Neural cell (in vitro differentiated cells): ENCODE data around the gene ARHGAP30. TPM values are rescaled to one million over a fixed set of nuclear protein-coding genes. Genes with fewer than 3 reads are reported as not detected.
"Not testable (repeated sequence)": the region's sequence is repeated elsewhere in the genome, so short reads cannot be mapped to it uniquely, and the experiment has no call there.

Experiments used
- H2AFZ ChIP-seq: fragments of 200-600, 300-800 bp; sonication (generic), shearing (Covaris generic); 2 replicates; pipeline ENCODE4 v1.6.0; 2014; ENCODE audit warnings: low read depth, mild to moderate bottlenecking, antibody characterized with exemption, low read length, moderate library complexity
- H3F3A ChIP-seq: fragments of 200-600 bp; shearing (Covaris generic); 2 replicates; pipeline ENCODE4 v1.6.1; 2016; ENCODE audit warnings: mild to moderate bottlenecking, moderate library complexity, mixed read lengths, antibody characterized with exemption, low read length; ENCODE audit not compliant: insufficient read depth, poor library complexity, severe bottlenecking
- H3K27ac ChIP-seq: fragments of 200-600, 300-800 bp; sonication (generic), shearing (Covaris generic); 2 replicates; pipeline ENCODE4 v1.5.1; 2014; ENCODE audit warnings: mild to moderate bottlenecking, low read length, moderate library complexity
- H3K27me3 ChIP-seq: fragments of 300-800, 200-600 bp; sonication (generic), shearing (Covaris generic); 2 replicates; pipeline ENCODE4 v1.6.0; 2014; ENCODE audit warnings: mild to moderate bottlenecking, low read depth, low read length, moderate library complexity; ENCODE audit not compliant: insufficient read depth
- H3K36me3 ChIP-seq: fragments of 300-800, 200-600 bp; sonication (generic), shearing (Covaris generic); 2 replicates; pipeline ENCODE4 v1.5.1; 2014; ENCODE audit warnings: mild to moderate bottlenecking, antibody characterized with exemption, low read length, moderate library complexity; ENCODE audit not compliant: insufficient read depth
- H3K4me2 ChIP-seq: fragments of 300-800, 200-600 bp; sonication (generic), shearing (Covaris generic); 2 replicates; pipeline ENCODE4 v1.6.0; 2014; ENCODE audit warnings: mild to moderate bottlenecking, low read length
- H3K4me3 ChIP-seq: fragments of 300-800, 200-600 bp; sonication (generic), shearing (Covaris generic); 2 replicates; pipeline ENCODE4 v1.5.1; 2014; ENCODE audit warnings: mild to moderate bottlenecking, low read length, moderate library complexity
- H3K79me2 ChIP-seq: fragments of 200-600 bp; shearing (Covaris generic); replicated peaks from 2 replicates; pipeline ENCODE4 v1.6.0; 2014; ENCODE audit warnings: mild to moderate bottlenecking, low read length, moderate library complexity; ENCODE audit not compliant: insufficient read depth
- H3K9ac ChIP-seq: fragments of 300-800, 200-600 bp; sonication (generic), shearing (Covaris generic); 2 replicates; pipeline ENCODE4 v1.6.1; 2016; ENCODE audit warnings: mild to moderate bottlenecking, low read length, mixed read lengths
- H3K9me2 ChIP-seq: fragments of 200-600 bp; shearing (Covaris generic); 2 replicates; pipeline ENCODE4 v1.6.1; 2016; ENCODE audit warnings: mild to moderate bottlenecking, low read length, mixed read lengths; ENCODE audit not compliant: insufficient read depth
- H3K9me3 ChIP-seq: fragments of 200-600, 300-800 bp; sonication (generic), shearing (Covaris generic); 2 replicates; pipeline ENCODE4 v1.6.1; 2016; ENCODE audit warnings: mild to moderate bottlenecking, mixed run types, low read length, moderate library complexity, mixed read lengths
- H4K20me1 ChIP-seq: fragments of 200-600 bp; shearing (Covaris generic); 2 replicates; pipeline ENCODE4 v1.6.1; 2016; ENCODE audit warnings: mild to moderate bottlenecking, mixed run types; ENCODE audit not compliant: insufficient read depth
- EP300 ChIP-seq: fragments of 450-650 bp; conservative IDR thresholded peaks from 2 replicates; pipeline ENCODE4 v1.6.1; 2014; ENCODE audit warnings: antibody characterized with exemption, mild to moderate bottlenecking, moderate library complexity; ENCODE audit not compliant: poor library complexity, severe bottlenecking
- EZH2 ChIP-seq: fragments of 200-600, 300-800 bp; shearing (Covaris generic), sonication (generic); IDR thresholded peaks from 2 replicates; pipeline ENCODE4 v1.6.1; 2014; ENCODE audit warnings: antibody characterized with exemption, low read length, borderline replicate concordance, mild to moderate bottlenecking; ENCODE audit not compliant: insufficient read depth, poor library complexity, severe bottlenecking
- RAD21 ChIP-seq: fragments of 450-650 bp; conservative IDR thresholded peaks from 2 replicates; pipeline ENCODE4 v1.6.1; 2014; ENCODE audit warnings: antibody characterized with exemption, mild to moderate bottlenecking, moderate library complexity
- SMC3 ChIP-seq: fragments of 450-650 bp; conservative IDR thresholded peaks from 2 replicates; pipeline ENCODE4 v1.6.1; 2014; ENCODE audit warnings: antibody characterized with exemption, mild to moderate bottlenecking, moderate library complexity; ENCODE audit not compliant: poor library complexity
- TAF1 ChIP-seq: IDR thresholded peaks from 2 replicates; pipeline ENCODE4 v1.6.1; 2012; ENCODE audit warnings: low read depth
- polyA plus RNA-seq: library from polyadenylated mRNA; depleted of rRNA; stranded (reverse); fragments of >200 nt; gene quantifications from 2 replicates; pipeline ENCODE4 v1.2.3, GENCODE V29; 2014
- TF ChIP-seq, protein P1 (sequence below): fragments of 450-650 bp; IDR thresholded peaks from 2 replicates; pipeline ENCODE4 v1.5.1; 2014; ENCODE audit warnings: antibody characterized with exemption, mild to moderate bottlenecking, moderate library complexity; ENCODE audit not compliant: poor library complexity, severe bottlenecking

Gene ARHGAP30
- polyA plus RNA-seq, 1 donor from 2014 or later = not detected

DNA sequence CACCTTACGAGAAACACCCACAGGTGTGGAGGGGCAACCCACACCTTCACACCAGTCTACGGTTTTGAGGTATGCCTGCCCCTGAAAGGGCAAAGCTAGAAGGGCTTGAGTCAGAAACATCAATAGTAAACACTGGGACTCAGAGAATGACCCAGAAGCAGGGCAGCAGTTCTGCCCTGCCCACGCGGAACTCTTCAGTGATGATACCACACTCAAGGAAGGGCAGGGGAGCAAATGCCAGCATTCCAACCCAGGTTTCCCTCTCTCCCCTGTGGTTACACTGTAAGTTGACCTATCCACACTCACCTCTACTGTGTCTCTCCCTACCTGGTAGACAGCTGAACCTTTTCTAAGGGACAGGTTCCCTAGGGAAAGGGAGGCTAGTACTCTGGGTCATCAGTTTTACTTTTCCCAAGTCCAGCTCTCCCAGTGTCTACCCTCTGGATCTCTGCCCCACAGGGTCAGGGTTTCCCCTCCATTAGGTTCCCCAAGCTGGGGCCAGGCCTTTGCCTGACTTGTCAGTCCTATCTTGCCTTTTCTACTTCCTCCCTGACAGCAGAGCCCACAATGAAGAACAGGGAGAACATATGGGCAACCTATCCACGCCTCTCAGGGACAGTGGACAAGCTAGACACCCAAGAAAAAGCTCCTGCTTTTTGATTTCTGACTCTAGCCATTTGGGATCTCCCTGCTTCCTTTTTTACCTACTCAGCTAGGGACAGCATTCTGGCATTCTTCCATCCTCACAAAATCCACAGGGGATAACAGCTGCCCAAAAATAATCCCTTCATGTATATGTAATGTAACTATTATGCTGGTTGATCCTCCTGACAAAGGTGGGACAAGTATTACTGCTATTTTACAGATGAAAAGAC lies 51.7 kb downstream of the ARHGAP30 start:
- no peak overlapping the region for H3K27ac ChIP-seq
- no peak overlapping the region for H3K9ac ChIP-seq
- H3K4me3 ChIP-seq = no peak overlapping the region
- H4K20me1 ChIP-seq = no peaks in the 10 kb centered on the region
- no peaks in the 10 kb centered on the region for H3K9me3 ChIP-seq
- peaks cover 28% of the 10 kb centered on the region for H3K27me3 ChIP-seq
- no peaks in the 10 kb centered on the region for H3K79me2 ChIP-seq
- H3K4me2 ChIP-seq = no peak overlapping the region
- no peaks in the 10 kb centered on the region for H3K9me2 ChIP-seq
- no peaks in the 10 kb centered on the region for H3F3A ChIP-seq
- H2AFZ ChIP-seq = no peak overlapping the region
- no peak for TF ChIP-seq TAF1
- TF ChIP-seq SMC3 = no peak
- no peak for TF ChIP-seq RAD21
- no peak for TF ChIP-seq EZH2
- TF ChIP-seq, protein P1, sequence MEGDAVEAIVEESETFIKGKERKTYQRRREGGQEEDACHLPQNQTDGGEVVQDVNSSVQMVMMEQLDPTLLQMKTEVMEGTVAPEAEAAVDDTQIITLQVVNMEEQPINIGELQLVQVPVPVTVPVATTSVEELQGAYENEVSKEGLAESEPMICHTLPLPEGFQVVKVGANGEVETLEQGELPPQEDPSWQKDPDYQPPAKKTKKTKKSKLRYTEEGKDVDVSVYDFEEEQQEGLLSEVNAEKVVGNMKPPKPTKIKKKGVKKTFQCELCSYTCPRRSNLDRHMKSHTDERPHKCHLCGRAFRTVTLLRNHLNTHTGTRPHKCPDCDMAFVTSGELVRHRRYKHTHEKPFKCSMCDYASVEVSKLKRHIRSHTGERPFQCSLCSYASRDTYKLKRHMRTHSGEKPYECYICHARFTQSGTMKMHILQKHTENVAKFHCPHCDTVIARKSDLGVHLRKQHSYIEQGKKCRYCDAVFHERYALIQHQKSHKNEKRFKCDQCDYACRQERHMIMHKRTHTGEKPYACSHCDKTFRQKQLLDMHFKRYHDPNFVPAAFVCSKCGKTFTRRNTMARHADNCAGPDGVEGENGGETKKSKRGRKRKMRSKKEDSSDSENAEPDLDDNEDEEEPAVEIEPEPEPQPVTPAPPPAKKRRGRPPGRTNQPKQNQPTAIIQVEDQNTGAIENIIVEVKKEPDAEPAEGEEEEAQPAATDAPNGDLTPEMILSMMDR = no peak
- no peak for TF ChIP-seq EP300
- no peaks in the 10 kb centered on the region for H3K36me3 ChIP-seq

DNA sequence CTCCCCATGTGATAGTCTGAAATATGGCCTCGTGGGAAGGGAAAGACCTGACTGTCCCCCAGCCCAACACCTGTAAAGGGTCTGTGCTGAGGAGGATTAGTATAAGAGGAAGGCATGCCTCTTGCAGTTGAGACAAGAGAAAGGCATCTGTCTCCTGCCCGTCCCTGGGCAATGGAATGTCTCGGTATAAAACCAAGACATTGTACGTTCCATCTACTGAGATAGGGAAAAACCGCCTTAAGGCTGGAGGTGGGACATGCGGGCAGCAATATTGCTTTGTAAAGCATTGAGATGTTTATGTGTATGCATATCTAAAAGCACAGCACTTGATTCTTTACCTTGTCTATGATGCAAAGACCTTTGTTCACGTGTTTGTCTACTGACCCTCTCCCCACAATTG lies 52.5 kb downstream of the ARHGAP30 start:
- not testable (repeated sequence) for H3K4me2 ChIP-seq

DNA sequence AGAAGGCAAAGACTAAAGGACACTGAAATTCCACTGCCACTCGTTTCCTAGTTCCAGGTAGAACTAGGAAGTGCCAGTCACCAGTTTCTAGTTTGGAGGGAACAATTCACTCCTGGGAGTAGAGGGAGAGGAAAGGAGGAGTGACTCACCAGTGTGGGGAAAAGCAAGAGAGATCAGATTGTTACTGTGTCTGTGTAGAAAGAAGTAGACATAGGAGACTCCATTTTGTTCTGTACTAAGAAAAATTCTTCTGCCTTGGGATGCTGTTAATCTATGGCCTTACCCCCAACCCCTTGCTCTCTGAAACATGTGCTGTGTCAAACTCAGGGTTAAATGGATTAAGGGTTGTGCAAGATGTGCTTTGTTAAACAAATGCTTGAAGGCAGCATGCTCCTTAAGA lies 53.0 kb downstream of the ARHGAP30 start:
- H3K36me3 ChIP-seq, H3K4me3 ChIP-seq, H4K20me1 ChIP-seq, H3K79me2 ChIP-seq, H3K9me3 ChIP-seq, H3K27ac ChIP-seq, H2AFZ ChIP-seq, H3K9me2 ChIP-seq, H3K9ac ChIP-seq, H3F3A ChIP-seq, H3K4me2 ChIP-seq: not testable (repeated sequence)
- peaks cover 21% of the 10 kb centered on the region for H3K27me3 ChIP-seq

More for the DNA sequence above, 52.5 kb downstream of the ARHGAP30 start:
- not testable (repeated sequence) for H3K27ac ChIP-seq, H3K36me3 ChIP-seq, H3K9me3 ChIP-seq, H2AFZ ChIP-seq, H3K9ac ChIP-seq, H4K20me1 ChIP-seq, H3F3A ChIP-seq, H3K4me3 ChIP-seq, H3K79me2 ChIP-seq, H3K9me2 ChIP-seq
- peaks cover 26% of the 10 kb centered on the region for H3K27me3 ChIP-seq
